ACC112 (cell line): ENCODE measurements around the gene PIEZO1.

Source experiments
- H2AFZ ChIP-seq: fragments of 200-600 bp; sonication (generic); one replicate; pipeline ENCODE4 v1.6.0; 2017; ENCODE audit warnings: antibody characterized with exemption, low read length; ENCODE audit not compliant: unreplicated experiment
- H3K27ac ChIP-seq: fragments of 200-600 bp; sonication (generic); 2 replicates; pipeline ENCODE4 v1.5.1; 2014; ENCODE audit warnings: low read depth, mild to moderate bottlenecking, antibody characterized with exemption, low read length, moderate library complexity
- H3K27me3 ChIP-seq: fragments of 200-600 bp; sonication (generic); 2 replicates; pipeline ENCODE4 v1.6.1; 2014; ENCODE audit warnings: mild to moderate bottlenecking, antibody characterized with exemption, low read length, moderate library complexity, mixed read lengths; ENCODE audit not compliant: insufficient read depth
- H3K36me3 ChIP-seq: fragments of 200-600 bp; sonication (generic); 2 replicates; pipeline ENCODE4 v1.6.1; 2016; ENCODE audit warnings: mild to moderate bottlenecking, antibody characterized with exemption, low read length, moderate library complexity, mixed read lengths; ENCODE audit not compliant: insufficient read depth
- H3K4me1 ChIP-seq: fragments of 200-600 bp; sonication (generic); one replicate; pipeline ENCODE4 v1.6.1; 2016; ENCODE audit warnings: low read length, mixed read lengths; ENCODE audit not compliant: insufficient read depth, unreplicated experiment, control insufficient read depth
- H3K4me3 ChIP-seq: fragments of 200-600 bp; sonication (generic); 2 replicates; pipeline ENCODE4 v1.5.1; 2014; ENCODE audit warnings: mild to moderate bottlenecking, low read depth, low read length
- H3K79me2 ChIP-seq: fragments of 200-600 bp; sonication (generic); one replicate; pipeline ENCODE4 v1.6.0; 2016; ENCODE audit warnings: low read length; ENCODE audit not compliant: control insufficient read depth, unreplicated experiment, insufficient read depth

PIEZO1 gene

DNA sequence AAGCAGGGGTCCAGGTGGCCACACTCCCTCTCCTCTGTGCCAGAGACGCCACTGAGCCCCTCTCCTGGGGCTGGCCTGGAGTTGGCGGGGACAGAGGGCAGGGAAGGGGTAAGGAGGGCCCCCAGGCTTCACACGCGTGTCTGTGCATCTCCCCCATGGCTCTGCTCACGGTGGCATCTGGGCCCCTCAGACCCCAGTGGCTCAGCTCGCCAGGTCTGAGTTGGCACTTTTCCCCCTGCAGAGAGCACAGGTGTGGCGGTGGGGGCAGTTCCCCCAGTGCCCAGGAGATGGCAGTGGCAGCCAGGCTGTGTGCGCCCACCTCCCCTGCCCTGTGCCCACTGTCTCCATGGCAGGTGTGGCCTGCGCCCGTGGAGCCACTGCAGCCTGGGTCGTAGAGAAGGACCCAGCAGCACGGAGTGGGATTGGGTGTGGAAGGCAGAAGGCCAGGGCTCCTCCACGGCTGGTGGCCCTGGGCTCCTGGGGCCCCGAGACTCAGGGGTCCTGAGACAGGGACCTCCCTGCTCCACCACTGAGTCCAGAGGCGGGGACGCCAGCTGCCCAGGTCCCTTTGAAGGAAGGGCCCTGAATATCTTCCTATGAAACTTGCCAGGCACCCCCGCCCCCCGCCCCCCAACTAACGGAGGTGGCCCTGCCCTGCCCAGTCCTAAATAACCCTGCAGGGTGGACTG lies 31.0 kb upstream of the PIEZO1 start:
- H2AFZ ChIP-seq = no peak overlapping the region
- H3K27me3 ChIP-seq = no peaks in the 10 kb centered on the region
- H3K27ac ChIP-seq = no peak overlapping the region
- no peaks in the 10 kb centered on the region for H3K36me3 ChIP-seq
- peaks cover 5% of the 10 kb centered on the region for H3K4me1 ChIP-seq
- H3K4me3 ChIP-seq = no peak overlapping the region
- no peaks in the 10 kb centered on the region for H3K79me2 ChIP-seq

GRCh38 chr16:88815227-88815626 lies 30.2 kb upstream of the PIEZO1 start:
- H3K79me2 ChIP-seq = peaks cover under 1% of the 10 kb centered on the region
- no peak overlapping the region for H3K4me3 ChIP-seq
- H3K4me1 ChIP-seq = peaks cover 11% of the 10 kb centered on the region
- H3K36me3 ChIP-seq = no peaks in the 10 kb centered on the region
- H3K27me3 ChIP-seq = no peaks in the 10 kb centered on the region
- H3K27ac ChIP-seq = no peak overlapping the region
- no peak overlapping the region for H2AFZ ChIP-seq

DNA sequence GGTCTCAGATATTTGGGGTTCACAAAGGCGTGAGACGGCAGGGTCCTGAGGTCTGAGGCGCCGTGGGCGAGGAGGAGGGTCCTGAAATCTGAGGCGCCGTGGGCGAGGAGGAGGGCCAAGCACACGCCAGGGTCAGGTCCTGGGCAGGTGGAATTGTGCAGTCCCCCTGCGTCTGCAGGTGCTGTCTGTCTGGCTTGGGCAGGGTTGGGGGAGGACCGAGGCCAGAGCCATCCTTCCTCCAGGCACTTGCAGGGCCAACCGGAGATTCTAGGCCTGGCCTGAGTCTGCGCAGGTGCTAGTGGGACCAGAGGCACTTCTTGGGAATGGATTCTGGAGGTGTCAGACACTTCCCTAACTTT lies 29.1 kb upstream of the PIEZO1 start:
- Histone ChIP-seq H3K36me3 (no peaks in the 10 kb centered on the region), H2AFZ (no peak overlapping the region), H3K27me3 (no peaks in the 10 kb centered on the region), H3K4me1 (peaks cover 21% of the 10 kb centered on the region), H3K27ac (no peak overlapping the region), H3K79me2 (peaks cover 9% of the 10 kb centered on the region), H3K4me3 (no peak overlapping the region)

GRCh38 chr16:88813269-88814143 lies 28.5 kb upstream of the PIEZO1 start:
- Histone ChIP-seq H3K4me1 (peaks cover 22% of the 10 kb centered on the region), H3K27ac (peak overlapping the region; percentile 87; the same call in 1 of the 2 replicates), H3K79me2 (peaks cover 9% of the 10 kb centered on the region), H3K4me3 (peak overlapping the region; percentile 86; the same call in 1 of the 2 replicates), H2AFZ (no peak overlapping the region), H3K27me3 (no peaks in the 10 kb centered on the region), H3K36me3 (no peaks in the 10 kb centered on the region)

DNA sequence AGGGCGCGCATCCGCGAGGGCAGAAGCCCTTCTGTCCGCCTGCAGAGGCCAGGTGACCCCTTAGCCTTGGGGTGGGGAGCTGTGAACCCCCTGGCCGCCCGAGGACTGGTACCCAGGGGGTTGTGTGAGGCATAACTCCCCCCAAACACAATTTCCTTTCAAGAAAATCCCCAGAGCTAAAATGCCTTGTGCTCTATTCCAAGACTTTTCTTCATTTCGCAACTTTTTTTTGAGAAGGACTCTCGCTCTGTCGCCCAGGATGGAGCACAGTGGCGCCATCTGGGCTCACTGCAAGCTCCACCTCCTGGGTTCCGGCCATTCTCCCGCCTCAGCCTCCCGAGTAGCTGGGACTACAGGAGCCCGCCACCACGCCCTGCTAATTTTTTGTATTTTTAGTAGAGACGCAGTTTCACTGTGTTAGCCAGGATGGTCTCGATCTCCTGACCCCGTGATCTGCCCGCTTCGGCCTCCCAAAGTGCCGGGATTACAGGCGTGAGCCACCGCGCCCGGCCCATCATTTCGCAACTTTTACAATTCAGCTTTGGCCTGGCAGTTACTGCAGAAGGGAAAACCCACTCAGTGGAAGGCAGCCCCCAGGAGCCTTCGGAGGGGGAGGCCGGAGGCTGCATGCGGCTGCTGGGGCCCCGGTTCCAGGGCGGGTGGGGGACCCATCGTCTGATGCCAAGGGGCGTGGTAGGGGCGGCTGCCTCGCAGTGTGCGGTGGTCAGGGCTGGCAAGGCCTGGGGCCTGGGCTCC lies 27.7 kb upstream of the PIEZO1 start:
- Histone ChIP-seq H3K27ac (peak overlapping the region; percentile 87), H3K27me3 (no peaks in the 10 kb centered on the region), H3K79me2 (peaks cover 9% of the 10 kb centered on the region), H3K4me1 (peaks cover 22% of the 10 kb centered on the region), H2AFZ (peak overlapping the region; percentile 70), H3K36me3 (no peaks in the 10 kb centered on the region), H3K4me3 (peak overlapping the region; percentile 86)

- peaks cover 22% of the 10 kb centered on the region for H3K4me1 ChIP-seq
- no peaks in the 10 kb centered on the region for H3K27me3 ChIP-seq
- H3K79me2 ChIP-seq = peaks cover 9% of the 10 kb centered on the region
- H3K27ac ChIP-seq = peak within 1 kb of the TSS; percentile 87
- peak within 1 kb of the TSS; percentile 86 for H3K4me3 ChIP-seq
- peak within 1 kb of the TSS; percentile 70 for H2AFZ ChIP-seq
- 0 out of 2 replicates have a peak, but pooled peaks cover 4% of the 10 kb centered on the region for H3K36me3 ChIP-seq
Measured at GRCh38 chr16:88811769-88812512, 26.9 kb upstream of the PIEZO1 start, which contains the start of gene APRT. Gene APRT, minus strand, starts transcription at chr16:88811928. Its CDS starts 29 bp downstream, at chr16:88811899.

DNA sequence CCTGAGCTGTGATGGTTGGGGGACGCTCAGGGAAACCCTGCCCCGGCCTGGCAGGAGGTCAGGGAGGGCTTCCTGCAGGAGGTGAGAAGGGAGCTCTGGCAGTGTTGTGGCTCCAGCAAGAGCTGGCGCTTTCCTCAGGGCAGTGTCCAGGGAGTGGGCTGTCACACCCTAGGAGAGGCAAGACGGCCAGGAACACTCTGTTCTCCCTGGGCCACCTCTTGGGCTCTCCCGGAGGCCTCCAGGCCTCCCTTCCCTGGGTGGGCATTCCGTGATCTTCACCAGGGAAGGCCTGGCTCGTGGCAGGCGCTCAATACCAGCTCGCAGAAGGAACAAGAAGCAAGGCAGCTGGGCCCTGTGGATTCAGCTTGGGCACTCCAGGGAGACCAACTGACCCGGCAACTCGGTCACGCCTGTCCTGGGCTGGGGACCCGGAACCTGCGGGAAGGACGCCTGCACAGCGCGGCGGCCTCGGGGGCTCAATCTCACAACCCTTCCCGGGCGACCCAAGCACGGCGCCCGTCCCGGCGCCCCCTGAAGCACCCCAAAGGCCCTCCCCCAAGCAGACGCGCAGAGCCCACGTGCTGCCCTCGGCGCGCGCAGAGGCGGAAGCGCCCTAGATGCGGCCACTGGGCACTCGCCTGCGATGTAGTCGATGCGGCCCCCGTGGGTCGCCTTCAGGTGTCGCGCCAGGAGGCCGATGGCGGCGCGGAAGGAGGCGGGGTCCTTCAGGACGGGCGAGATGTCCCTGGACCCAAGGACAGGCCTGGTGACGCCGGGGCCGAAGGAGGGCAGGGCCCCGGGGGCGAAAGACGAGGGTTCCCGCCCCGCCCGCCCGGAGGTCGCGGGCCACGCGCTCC lies 26.1 kb upstream of the PIEZO1 start:
- Histone ChIP-seq H3K36me3 (0 out of 2 replicates have a peak, but pooled peaks cover 8% of the 10 kb centered on the region), H3K79me2 (peaks cover 17% of the 10 kb centered on the region), H3K4me1 (peaks cover 22% of the 10 kb centered on the region), H3K27ac (peak overlapping the region; percentile 69), H2AFZ (no peak overlapping the region), H3K4me3 (peak overlapping the region; percentile 86), H3K27me3 (no peaks in the 10 kb centered on the region)

GRCh38 chr16:88810166-88810911 lies 25.3 kb upstream of the PIEZO1 start:
- H3K4me3 ChIP-seq = peak overlapping the region; percentile 86
- no peaks in the 10 kb centered on the region for H3K27me3 ChIP-seq
- H2AFZ ChIP-seq = no peak overlapping the region
- H3K4me1 ChIP-seq = peaks cover 23% of the 10 kb centered on the region
- H3K36me3 ChIP-seq = peaks cover 12% of the 10 kb centered on the region; the same call in 1 of the 2 replicates
- H3K79me2 ChIP-seq = peaks cover 25% of the 10 kb centered on the region
- peak overlapping the region; percentile 69 for H3K27ac ChIP-seq

- Histone ChIP-seq H3K27me3 (no peaks in the 10 kb centered on the region), H2AFZ (no peak overlapping the region), H3K4me3 (peak overlapping the region; percentile 86), H3K36me3 (peaks cover 13% of the 10 kb centered on the region; the same call in 1 of the 2 replicates), H3K4me1 (peaks cover 29% of the 10 kb centered on the region), H3K27ac (no peak overlapping the region), H3K79me2 (peaks cover 31% of the 10 kb centered on the region)
Measured at GRCh38 chr16:88809676-88810165, 24.7 kb upstream of the PIEZO1 start.
